ENCODE data around the gene APP.

- TF ChIP-seq, protein P1, sequence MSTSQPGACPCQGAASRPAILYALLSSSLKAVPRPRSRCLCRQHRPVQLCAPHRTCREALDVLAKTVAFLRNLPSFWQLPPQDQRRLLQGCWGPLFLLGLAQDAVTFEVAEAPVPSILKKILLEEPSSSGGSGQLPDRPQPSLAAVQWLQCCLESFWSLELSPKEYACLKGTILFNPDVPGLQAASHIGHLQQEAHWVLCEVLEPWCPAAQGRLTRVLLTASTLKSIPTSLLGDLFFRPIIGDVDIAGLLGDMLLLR (CRISPR knock-in tag; IDR thresholded peaks at IDR 0.05): no peak
- no peak for TF ChIP-seq MYNN (CRISPR knock-in tag; IDR thresholded peaks at IDR 0.05; ENCODE audit: low read depth)
Observed at GRCh38 chr21:25903607-25904006, 267.0 kb downstream of the APP start.

Data from HepG2 (cell line).